HCT116 (cell line): ENCODE data around the gene FXYD1.

Experiments used
- CEBPB ChIP-seq: IDR thresholded peaks from 2 replicates; pipeline ENCODE4 v1.6.1; 2012; ENCODE audit warnings: low read depth
- EGR1 ChIP-seq: IDR thresholded peaks from 2 replicates; pipeline ENCODE4 v1.6.1; 2012; ENCODE audit warnings: low read depth
- EZH2 ChIP-seq: fragments of 200-600 bp; sonication (generic); IDR thresholded peaks from 2 replicates; pipeline ENCODE4 v1.6.1; 2017; ENCODE audit warnings: antibody characterized with exemption, mixed run types
- EZH2phosphoT487 ChIP-seq: fragments of 200-600 bp; IDR thresholded peaks from 2 replicates; pipeline ENCODE4 v1.6.1; 2018; ENCODE audit warnings: antibody characterized with exemption, borderline replicate concordance
- FOSL1 ChIP-seq: IDR thresholded peaks from 2 replicates; pipeline ENCODE4 v1.6.1; 2012; ENCODE audit warnings: low read depth
- JUND ChIP-seq: IDR thresholded peaks from 2 replicates; pipeline ENCODE4 v1.6.1; 2012
- POLR2A ChIP-seq: IDR thresholded peaks from 2 replicates; pipeline ENCODE4 v1.7.0; 2011; ENCODE audit warnings: borderline replicate concordance; ENCODE audit not compliant: insufficient read depth, insufficient read length; ENCODE audit errors: extremely low read depth
- POLR2AphosphoS5 ChIP-seq: IDR thresholded peaks from 2 replicates; pipeline ENCODE4 v1.6.1; 2011; ENCODE audit warnings: mild to moderate bottlenecking, low read depth, low read length, moderate library complexity
- REST ChIP-seq: IDR thresholded peaks from 2 replicates; pipeline ENCODE4 v1.6.1; 2012; ENCODE audit warnings: low read depth
- SIN3A ChIP-seq: IDR thresholded peaks from 2 replicates; pipeline ENCODE4 v1.6.1; 2012; ENCODE audit warnings: low read depth
- ZBTB33 ChIP-seq: IDR thresholded peaks from 2 replicates; pipeline ENCODE4 v1.6.1; 2011; ENCODE audit warnings: mild to moderate bottlenecking, low read length, moderate library complexity; ENCODE audit not compliant: insufficient replicate concordance; ENCODE audit errors: extremely low read depth
- TF ChIP-seq, protein P1 (sequence below), 3 experiments: fragments of 200-600 bp in 1 of 3; sonication (generic) in 1 of 3; IDR thresholded peaks in 2 of 3; conservative IDR thresholded peaks in 1 of 3; 2 replicates each; pipeline ENCODE4 v1.5.1; 2012 to 2017; ENCODE audit warnings: low read depth in 2 of 3, low read length in 2 of 3, antibody characterized with exemption in 1 of 3, borderline replicate concordance in 1 of 3, control low read depth in 1 of 3, mild to moderate bottlenecking in 1 of 3, mixed read lengths in 1 of 3, mixed run types in 1 of 3, moderate library complexity in 1 of 3; ENCODE audit not compliant: insufficient read depth in 1 of 3
- TF ChIP-seq, protein P2 (sequence below): IDR thresholded peaks from 2 replicates; pipeline ENCODE4 v1.6.1; 2012

GRCh38 chr19:35140962-35141836 lies 2.6 kb downstream of the FXYD1 start:
- no peak for TF ChIP-seq FOSL1
- no peak for TF ChIP-seq CEBPB
- TF ChIP-seq, protein P1, sequence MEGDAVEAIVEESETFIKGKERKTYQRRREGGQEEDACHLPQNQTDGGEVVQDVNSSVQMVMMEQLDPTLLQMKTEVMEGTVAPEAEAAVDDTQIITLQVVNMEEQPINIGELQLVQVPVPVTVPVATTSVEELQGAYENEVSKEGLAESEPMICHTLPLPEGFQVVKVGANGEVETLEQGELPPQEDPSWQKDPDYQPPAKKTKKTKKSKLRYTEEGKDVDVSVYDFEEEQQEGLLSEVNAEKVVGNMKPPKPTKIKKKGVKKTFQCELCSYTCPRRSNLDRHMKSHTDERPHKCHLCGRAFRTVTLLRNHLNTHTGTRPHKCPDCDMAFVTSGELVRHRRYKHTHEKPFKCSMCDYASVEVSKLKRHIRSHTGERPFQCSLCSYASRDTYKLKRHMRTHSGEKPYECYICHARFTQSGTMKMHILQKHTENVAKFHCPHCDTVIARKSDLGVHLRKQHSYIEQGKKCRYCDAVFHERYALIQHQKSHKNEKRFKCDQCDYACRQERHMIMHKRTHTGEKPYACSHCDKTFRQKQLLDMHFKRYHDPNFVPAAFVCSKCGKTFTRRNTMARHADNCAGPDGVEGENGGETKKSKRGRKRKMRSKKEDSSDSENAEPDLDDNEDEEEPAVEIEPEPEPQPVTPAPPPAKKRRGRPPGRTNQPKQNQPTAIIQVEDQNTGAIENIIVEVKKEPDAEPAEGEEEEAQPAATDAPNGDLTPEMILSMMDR (IDR thresholded peaks at IDR 0.05 in 2 of 3, conservative IDR thresholded peaks at IDR 0.05 in 1 of 3; ENCODE audit: borderline replicate concordance in 1 of 3, insufficient read depth in 1 of 3, low read depth in 2 of 3, low read length in 2 of 3), result peak; percentile 44 to 47 (median 46); a peak in 4 of 6 replicates
- TF ChIP-seq POLR2A, result no peak
- TF ChIP-seq JUND, result no peak
- TF ChIP-seq, protein P2, sequence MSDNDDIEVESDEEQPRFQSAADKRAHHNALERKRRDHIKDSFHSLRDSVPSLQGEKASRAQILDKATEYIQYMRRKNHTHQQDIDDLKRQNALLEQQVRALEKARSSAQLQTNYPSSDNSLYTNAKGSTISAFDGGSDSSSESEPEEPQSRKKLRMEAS, result no peak
- peak; percentile 14; the same call in 1 of the 2 replicates for TF ChIP-seq POLR2AphosphoS5
- no peak for TF ChIP-seq EGR1
- TF ChIP-seq EZH2, result no peak
- no peak for TF ChIP-seq EZH2phosphoT487
- TF ChIP-seq ZBTB33, result no peak
- TF ChIP-seq REST, result no peak
- no peak for TF ChIP-seq SIN3A
